ENCODE data around the gene POLR1A.

POLR1A gene

GRCh38 chr2:85999061-85999831 lies 106.4 kb downstream of the POLR1A start:
- Histone ChIP-seq H3K4me2 (ENCODE audit: low read length) (no peak overlapping the region), H3K36me3 (ENCODE audit: control insufficient read depth, low read length) (no peaks in the 10 kb centered on the region), H3K4me3 (ENCODE audit: low read length) (no peak overlapping the region), H3K4me1 (ENCODE audit: control insufficient read depth, low read length) (peaks cover 12% of the 10 kb centered on the region), H3K27ac (ENCODE audit: low read depth, low read length) (no peak overlapping the region), H3K79me2 (ENCODE audit: control insufficient read depth, low read length) (no peaks in the 10 kb centered on the region), H3K9me3 (ENCODE audit: control insufficient read depth, insufficient read depth, low read length) (no peaks in the 10 kb centered on the region), H4K20me1 (ENCODE audit: control insufficient read depth, insufficient read depth, low read depth, low read length) (no peaks in the 10 kb centered on the region), H3K27me3 (ENCODE audit: control insufficient read depth, low read length) (no peaks in the 10 kb centered on the region), H3K9me2 (replicated peaks; ENCODE audit: control insufficient read depth, low read length) (no peaks in the 10 kb centered on the region), H3F3A (ENCODE audit: control insufficient read depth, insufficient read depth) (no peaks in the 10 kb centered on the region)
- TF ChIP-seq EZH2phosphoT487 (IDR thresholded peaks at IDR 0.05; ENCODE audit: borderline replicate concordance, low read length), result no peak
- TF ChIP-seq CTCF (IDR thresholded peaks at IDR 0.05; ENCODE audit: low read depth, low read length, poor library complexity, severe bottlenecking), result no peak

- no peaks in the 10 kb centered on the region for H4K20me1 ChIP-seq (ENCODE audit: control insufficient read depth, insufficient read depth, low read depth, low read length)
- H3F3A ChIP-seq (ENCODE audit: control insufficient read depth, insufficient read depth), result no peaks in the 10 kb centered on the region
- TF ChIP-seq EZH2phosphoT487 (IDR thresholded peaks at IDR 0.05; ENCODE audit: borderline replicate concordance, low read length) (no peak), CTCF (IDR thresholded peaks at IDR 0.05; ENCODE audit: low read depth, low read length, poor library complexity, severe bottlenecking) (no peak)
- no peaks in the 10 kb centered on the region for H3K27me3 ChIP-seq (ENCODE audit: control insufficient read depth, low read length)
- H3K4me3 ChIP-seq (ENCODE audit: low read length), result no peak overlapping the region
- H3K9me2 ChIP-seq (replicated peaks; ENCODE audit: control insufficient read depth, low read length), result no peaks in the 10 kb centered on the region
- H3K4me2 ChIP-seq (ENCODE audit: low read length), result no peak overlapping the region
- H3K79me2 ChIP-seq (ENCODE audit: control insufficient read depth, low read length), result no peaks in the 10 kb centered on the region
- no peaks in the 10 kb centered on the region for H3K36me3 ChIP-seq (ENCODE audit: control insufficient read depth, low read length)
- H3K27ac ChIP-seq (ENCODE audit: low read depth, low read length), result no peak overlapping the region
- H3K4me1 ChIP-seq (ENCODE audit: control insufficient read depth, low read length), result peaks cover 19% of the 10 kb centered on the region
- H3K9me3 ChIP-seq (ENCODE audit: control insufficient read depth, insufficient read depth, low read length), result no peaks in the 10 kb centered on the region
Observed at GRCh38 chr2:85998071-85998991, 107.4 kb downstream of the POLR1A start.

GRCh38 chr2:85997017-85997970 lies 108.4 kb downstream of the POLR1A start:
- no peaks in the 10 kb centered on the region for H4K20me1 ChIP-seq (ENCODE audit: control insufficient read depth, insufficient read depth, low read depth, low read length)
- H3K27me3 ChIP-seq (ENCODE audit: control insufficient read depth, low read length), result no peaks in the 10 kb centered on the region
- no peaks in the 10 kb centered on the region for H3F3A ChIP-seq (ENCODE audit: control insufficient read depth, insufficient read depth)
- H3K4me3 ChIP-seq (ENCODE audit: low read length), result no peak overlapping the region
- H3K27ac ChIP-seq (ENCODE audit: low read depth, low read length), result no peak overlapping the region
- TF ChIP-seq CTCF (IDR thresholded peaks at IDR 0.05; ENCODE audit: low read depth, low read length, poor library complexity, severe bottlenecking), result no peak
- TF ChIP-seq EZH2phosphoT487 (IDR thresholded peaks at IDR 0.05; ENCODE audit: borderline replicate concordance, low read length), result no peak
- H3K9me2 ChIP-seq (replicated peaks; ENCODE audit: control insufficient read depth, low read length), result no peaks in the 10 kb centered on the region
- H3K9me3 ChIP-seq (ENCODE audit: control insufficient read depth, insufficient read depth, low read length), result no peaks in the 10 kb centered on the region
- H3K4me1 ChIP-seq (ENCODE audit: control insufficient read depth, low read length), result peaks cover 19% of the 10 kb centered on the region
- H3K36me3 ChIP-seq (ENCODE audit: control insufficient read depth, low read length), result no peaks in the 10 kb centered on the region
- H3K4me2 ChIP-seq (ENCODE audit: low read length), result no peak overlapping the region
- no peaks in the 10 kb centered on the region for H3K79me2 ChIP-seq (ENCODE audit: control insufficient read depth, low read length)
